Skin epidermis (tissue), 12 donors: ENCODE measurements around the gene DDA1.
A peak's percentile ranks its signal among the peaks of the same experiment; 100 is the strongest.
"Not testable (repeated sequence)": the region's sequence is repeated elsewhere in the genome, so short reads cannot be mapped to it uniquely, and the experiment has no call there.

Experiments used
- H3K27ac ChIP-seq, 21 experiments: fragments of 200-600 bp; sonication (generic) in 11 of 21; one replicate each; pipeline ENCODE4 v1.5.0; 2020; ENCODE audit warnings: mild to moderate bottlenecking in 3 of 21, inconsistent platforms in 2 of 21, moderate library complexity in 2 of 21
- H3K4me3 ChIP-seq, 7 experiments: fragments of 200-600 bp; sonication (generic) in 2 of 7; one replicate each; pipeline ENCODE4 v1.5.0; 2020; ENCODE audit warnings: inconsistent platforms in 2 of 7, mild to moderate bottlenecking in 2 of 7, moderate library complexity in 1 of 7

Gene DDA1

GRCh38 chr19:17309198-17309964, at the start of gene DDA1:
TSS of gene DDA1 (plus strand) at chr19:17309563. CDS start at chr19:17309655, 92 bp downstream.
- H3K27ac ChIP-seq: peak within 1 kb of the TSS; percentile 65 to 96 (median 88)
- H3K4me3 ChIP-seq: peak within 1 kb of the TSS; percentile 61 to 97 (median 90)

- no peak overlapping the region for H3K27ac ChIP-seq
These were observed 49.4 kb upstream of the DDA1 start for GRCh38 chr19:17259934-17260333.

GRCh38 chr19:17260842-17261325, 48.5 kb upstream of the DDA1 start:
- no peak overlapping the region for H3K4me3 ChIP-seq
- no peak overlapping the region for H3K27ac ChIP-seq

More at GRCh38 chr19:17259934-17260333, 49.4 kb upstream of the DDA1 start:
- no peak overlapping the region for H3K4me3 ChIP-seq

GRCh38 chr19:17262557-17262956, 46.8 kb upstream of the DDA1 start:
- Histone ChIP-seq H3K27ac (no peak overlapping the region), H3K4me3 (no peak overlapping the region)

- Histone ChIP-seq H3K27ac (peak overlapping the region in 8 of 21 experiments; percentile 4 to 66 (median 20)), H3K4me3 (peak overlapping the region in 1 of 7 experiments; percentile 15)
These were observed 45.4 kb upstream of the DDA1 start for GRCh38 chr19:17263712-17264640.

GRCh38 chr19:17264641-17264979, 44.8 kb upstream of the DDA1 start, which contains the start of gene USHBP1:
TSS of gene USHBP1 (minus strand) at chr19:17264745. CDS start at chr19:17264299, 446 bp downstream.
- peak within 1 kb of the TSS in 1 of 7 experiments; percentile 15 for H3K4me3 ChIP-seq
- H3K27ac ChIP-seq: peak within 1 kb of the TSS in 8 of 21 experiments; percentile 4 to 66 (median 30)

GRCh38 chr19:17266026-17266425, 43.3 kb upstream of the DDA1 start:
- Histone ChIP-seq H3K27ac (peak overlapping the region in 2 of 21 experiments; percentile 25 to 29), H3K4me3 (no peak overlapping the region)

- Histone ChIP-seq H3K4me3 (no peak overlapping the region), H3K27ac (peak overlapping the region in 5 of 21 experiments; percentile 25 to 82 (median 29))
These were observed 42.8 kb upstream of the DDA1 start for GRCh38 chr19:17266589-17266974.

- peak within 1 kb of the TSS; percentile 58 to 93 (median 80) for H3K4me3 ChIP-seq
- H3K27ac ChIP-seq: peak within 1 kb of the TSS in 19 of 21 experiments; percentile 37 to 87 (median 80)
These were observed 42.2 kb upstream of the DDA1 start, which contains the start of gene BABAM1 for GRCh38 chr19:17266975-17267788. TSS of gene BABAM1 (plus strand) at chr19:17267443. CDS start at chr19:17268807, 1,364 bp downstream.

GRCh38 chr19:17268754-17269153, 40.6 kb upstream of the DDA1 start:
- no peak overlapping the region for H3K4me3 ChIP-seq
- no peak overlapping the region for H3K27ac ChIP-seq

GRCh38 chr19:17274892-17275291, 34.5 kb upstream of the DDA1 start:
- H3K4me3 ChIP-seq, H3K27ac ChIP-seq: not testable (repeated sequence)

- Histone ChIP-seq H3K27ac (no peak overlapping the region), H3K4me3 (no peak overlapping the region)
These were observed 33.8 kb upstream of the DDA1 start for GRCh38 chr19:17275441-17276175.

GRCh38 chr19:17279436-17279835, 29.9 kb upstream of the DDA1 start:
- H3K4me3 ChIP-seq: no peak overlapping the region
- H3K27ac ChIP-seq: no peak overlapping the region

GRCh38 chr19:17281391-17282304, 27.7 kb upstream of the DDA1 start, which contains the start of gene ANKLE1:
TSS of gene ANKLE1 (plus strand) at chr19:17281901. CDS start at chr19:17281921, 20 bp downstream.
- peak within 1 kb of the TSS in 1 of 21 experiments; percentile 23 for H3K27ac ChIP-seq
- peak within 1 kb of the TSS; percentile 6 to 38 (median 28) for H3K4me3 ChIP-seq

- H3K27ac ChIP-seq: peak overlapping the region in 1 of 21 experiments; percentile 23
- peak overlapping the region in 6 of 7 experiments; percentile 6 to 38 (median 30) for H3K4me3 ChIP-seq
These were observed 26.8 kb upstream of the DDA1 start for GRCh38 chr19:17282488-17283125.

GRCh38 chr19:17283504-17283996, 25.8 kb upstream of the DDA1 start:
- Histone ChIP-seq H3K4me3 (no peak overlapping the region), H3K27ac (no peak overlapping the region)
